Right lobe of liver (tissue), 4 donors: ENCODE results near the gene SLC12A2.

Experiments
- CTCF ChIP-seq, 4 donors: fragments of 200-600 bp in 3 of 4; fragments of 450-650 bp in 1 of 4; IDR thresholded peaks; one replicate each; pipeline versions ENCODE4 v1.5.1 to v1.8.0; 2016 to 2022; ENCODE audit warnings: antibody characterized with exemption in 4 of 4, mild to moderate bottlenecking in 2 of 4
- POLR2A ChIP-seq: fragments of 450-650 bp; IDR thresholded peaks from one replicate; pipeline ENCODE4 v1.6.1; 2017; ENCODE audit warnings: antibody characterized with exemption, mild to moderate bottlenecking
- donor health status: DM: no; HTN: no; CAD: no.
- donor health status: DM: no; HTN: no; CAD: no.
- donor health status: DM: no; HTN: yes; CAD: no.

GRCh38 chr5:128052780-128053179 is 30.8 kb upstream of the SLC12A2 start:
- TF ChIP-seq CTCF (IDR thresholded peaks at IDR 0.05), result no peak
- no peak for TF ChIP-seq POLR2A
